Measurements from ENCODE around the gene BABAM1.

The BABAM1 gene

DNA sequence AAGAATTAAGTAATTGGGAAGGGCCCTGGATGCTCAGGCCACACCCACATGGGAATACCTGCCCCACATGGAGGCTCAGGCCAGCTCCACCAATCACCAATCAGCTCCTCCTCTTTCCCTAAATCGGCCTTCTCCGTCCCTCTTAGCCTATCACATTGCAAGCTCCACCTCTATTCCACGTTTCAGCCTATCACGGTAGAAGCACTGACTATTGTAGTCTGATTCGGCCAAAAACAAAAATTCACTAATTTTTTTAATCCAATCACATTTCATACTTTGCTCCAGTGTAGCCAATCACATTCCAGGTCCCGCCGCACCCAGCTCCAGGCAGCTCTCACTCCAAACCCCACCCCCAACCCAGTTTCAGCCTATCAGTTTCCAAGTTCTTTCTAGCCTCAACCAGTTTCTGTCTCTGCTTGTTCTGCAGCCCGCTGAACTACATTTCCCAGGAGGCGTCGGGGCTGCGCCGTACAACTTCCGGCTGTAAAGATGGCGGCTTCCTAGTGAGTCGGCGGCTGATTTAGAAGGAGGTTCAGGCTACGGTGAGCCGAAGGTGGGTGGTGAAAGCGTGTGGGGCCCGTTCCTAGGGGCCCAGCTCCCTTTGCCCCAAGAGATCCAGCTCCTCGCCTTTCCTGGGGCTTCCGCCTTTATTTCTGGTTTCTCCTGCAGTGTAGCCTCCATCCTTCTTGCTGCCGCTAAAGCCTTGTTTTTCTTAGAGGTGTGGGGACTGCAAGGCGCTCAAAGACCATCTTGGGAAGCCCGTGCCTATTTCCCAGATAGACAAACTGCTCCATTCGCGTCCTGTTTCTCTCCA lies at the start of gene BABAM1:
Gene BABAM1, plus strand, starts transcription at position 469 of the 814 bp plus-strand sequence. CDS start 1,364 bp downstream, outside the sequence.
- Mint-ChIP-seq H3K27me3 (ENCODE audit: low read depth) (peaks cover 2% of the 10 kb centered on the region), H3K4me3 (peak within 1 kb of the TSS; percentile 90), H3K27ac (peak within 1 kb of the TSS; percentile 71), H3K9me3 (no peaks in the 10 kb centered on the region), H3K36me3 (ENCODE audit: low read depth) (peaks cover 8% of the 10 kb centered on the region), H3K4me1 (ENCODE audit: low read depth) (peaks cover 14% of the 10 kb centered on the region)
- DNase-seq (ENCODE audit: low spot score) = peak; percentile 97

DNA sequence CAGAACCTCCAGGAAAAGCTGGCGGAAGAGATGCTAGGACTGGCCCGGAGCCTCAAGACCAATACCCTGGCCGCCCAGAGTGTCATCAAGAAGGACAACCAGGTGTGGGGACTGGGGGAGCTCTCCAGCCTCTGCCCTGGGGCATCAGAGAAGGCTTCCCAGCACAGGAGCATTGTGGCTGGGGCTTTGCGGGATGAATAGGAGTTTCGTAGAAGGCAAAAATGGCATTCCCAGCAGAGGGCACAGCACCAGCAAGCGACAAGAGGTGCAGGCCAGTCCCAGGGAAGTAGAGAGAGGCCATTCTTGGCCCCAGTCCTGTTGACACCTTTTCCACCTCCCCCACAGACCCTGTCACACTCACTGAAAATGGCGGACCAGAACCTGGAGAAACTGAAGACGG lies 48.0 kb upstream of the BABAM1 start:
- no peak for DNase-seq (ENCODE audit: low spot score)
- H3K9me3 Mint-ChIP-seq = no peaks in the 10 kb centered on the region
- peaks cover 10% of the 10 kb centered on the region for H3K4me1 Mint-ChIP-seq (ENCODE audit: low read depth)
- no peaks in the 10 kb centered on the region for H3K27me3 Mint-ChIP-seq (ENCODE audit: low read depth)
- H3K4me3 Mint-ChIP-seq = no peak overlapping the region
- H3K27ac Mint-ChIP-seq = no peak overlapping the region
- H3K36me3 Mint-ChIP-seq (ENCODE audit: low read depth) = peaks cover 30% of the 10 kb centered on the region

DNA sequence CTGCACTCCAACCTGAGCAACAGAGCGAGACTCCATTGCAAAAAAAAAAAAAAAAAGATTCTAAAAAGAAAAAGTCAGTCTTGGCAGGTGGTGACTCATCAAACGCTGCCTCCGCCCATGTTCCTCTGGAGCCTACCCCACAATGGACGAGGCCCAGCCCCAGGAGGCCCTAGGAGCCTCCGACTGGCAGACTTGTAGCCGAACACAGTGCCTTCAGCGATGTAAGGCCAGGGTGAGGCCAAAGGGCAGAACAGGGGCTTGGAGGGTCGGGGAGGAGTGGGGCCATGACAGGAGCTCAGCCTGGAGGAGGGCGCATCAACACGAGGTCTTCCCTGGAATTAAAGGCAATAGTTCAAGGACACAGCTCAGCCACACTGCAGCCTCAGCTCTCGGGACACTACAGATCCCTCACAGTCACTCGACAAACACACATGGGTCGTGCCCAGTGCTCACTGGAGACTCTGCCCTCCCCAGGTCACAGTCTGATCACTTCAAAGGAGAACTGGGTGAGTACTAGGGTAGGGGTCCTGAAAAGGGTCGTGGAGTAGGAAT lies 47.0 kb upstream of the BABAM1 start:
- H3K36me3 Mint-ChIP-seq (ENCODE audit: low read depth) = peaks cover 27% of the 10 kb centered on the region
- H3K9me3 Mint-ChIP-seq = no peaks in the 10 kb centered on the region
- H3K27me3 Mint-ChIP-seq (ENCODE audit: low read depth) = no peaks in the 10 kb centered on the region
- H3K27ac Mint-ChIP-seq = no peak overlapping the region
- DNase-seq (ENCODE audit: low spot score) = no peak
- H3K4me1 Mint-ChIP-seq (ENCODE audit: low read depth) = peaks cover 6% of the 10 kb centered on the region
- no peak overlapping the region for H3K4me3 Mint-ChIP-seq

DNA sequence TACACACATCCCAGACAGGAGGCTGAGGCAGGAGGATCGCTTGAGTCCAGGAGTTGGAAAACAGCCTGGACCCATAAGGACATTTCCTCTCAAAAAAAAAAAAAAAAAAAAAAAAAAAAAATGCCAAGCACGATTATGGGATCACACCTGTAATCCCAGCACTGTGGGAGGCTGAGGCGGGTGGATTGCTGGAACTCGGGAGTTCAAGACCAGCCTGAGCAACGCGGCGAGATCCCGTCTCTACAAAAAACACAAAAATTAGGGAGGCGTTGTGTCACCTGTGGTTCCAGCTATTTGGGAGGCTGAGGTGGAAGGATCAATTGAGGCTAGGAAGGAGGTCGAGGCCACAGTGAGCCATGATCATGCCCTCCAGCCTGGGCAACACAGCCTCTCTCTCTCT lies 42.2 kb upstream of the BABAM1 start:
- Mint-ChIP-seq H3K4me3 (peak overlapping the region; percentile 65), H3K9me3 (no peaks in the 10 kb centered on the region), H3K27ac (no peak overlapping the region), H3K27me3 (ENCODE audit: low read depth) (no peaks in the 10 kb centered on the region), H3K36me3 (ENCODE audit: low read depth) (no peaks in the 10 kb centered on the region), H3K4me1 (ENCODE audit: low read depth) (peaks cover 3% of the 10 kb centered on the region)
- no peak for DNase-seq (ENCODE audit: low spot score)

DNA sequence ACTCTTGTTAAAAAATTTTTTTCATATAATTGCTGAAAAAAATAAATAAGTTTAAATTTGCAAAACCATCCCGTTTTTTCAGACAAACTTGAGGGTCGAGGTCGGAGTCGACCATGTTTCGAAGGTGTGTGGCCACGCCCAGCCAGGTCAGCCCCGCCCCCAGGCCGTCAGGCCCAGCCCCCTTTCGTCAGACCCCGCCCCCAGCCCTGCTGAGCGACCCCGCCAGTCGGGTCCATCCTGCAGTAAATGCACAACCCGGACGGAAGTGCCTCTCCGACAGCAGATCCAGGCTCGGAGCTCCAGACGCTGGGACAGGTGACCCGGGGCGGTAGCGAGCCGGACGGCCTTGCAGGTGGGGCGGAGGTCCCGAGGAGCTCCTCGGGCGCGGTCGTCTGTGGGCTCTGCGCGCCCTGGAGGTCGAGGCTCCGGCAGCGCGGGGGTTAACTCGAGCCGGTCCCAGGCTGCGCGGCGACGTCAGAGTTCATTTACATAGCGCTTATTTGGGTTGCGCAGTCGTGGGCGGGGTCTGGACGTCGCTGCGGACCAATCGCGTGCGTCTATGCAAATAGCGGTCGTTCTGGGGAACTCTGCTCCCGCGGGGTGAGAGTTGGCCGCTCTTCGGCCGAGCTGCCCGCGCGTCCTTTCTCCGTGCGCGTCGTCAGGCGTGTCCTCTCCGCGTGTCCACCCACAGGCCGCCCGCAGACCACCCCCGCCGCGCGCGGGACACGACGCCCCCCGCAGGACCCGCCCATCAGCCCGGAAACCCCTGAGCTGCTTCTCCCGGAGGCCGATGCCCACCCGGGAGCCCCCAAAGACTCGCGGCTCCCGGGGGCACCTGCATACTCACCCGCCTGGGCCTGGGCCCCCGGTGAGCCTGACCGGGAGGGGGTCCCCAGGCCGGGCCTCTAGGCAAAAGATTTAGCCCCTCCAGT lies 41.0 kb upstream of the BABAM1 start, which contains the start of gene OCEL1:
Gene OCEL1, plus strand, starts transcription at position 225 of the 932 bp plus-strand sequence. Its CDS starts 22 bp downstream, at position 247.
- peak; percentile 97 for DNase-seq (ENCODE audit: low spot score)
- H3K4me3 Mint-ChIP-seq = peak within 1 kb of the TSS; percentile 97
- H3K27me3 Mint-ChIP-seq (ENCODE audit: low read depth) = no peaks in the 10 kb centered on the region
- peaks cover 3% of the 10 kb centered on the region for H3K4me1 Mint-ChIP-seq (ENCODE audit: low read depth)
- H3K27ac Mint-ChIP-seq = peak within 1 kb of the TSS; percentile 100
- no peaks in the 10 kb centered on the region for H3K36me3 Mint-ChIP-seq (ENCODE audit: low read depth)
- no peaks in the 10 kb centered on the region for H3K9me3 Mint-ChIP-seq

DNA sequence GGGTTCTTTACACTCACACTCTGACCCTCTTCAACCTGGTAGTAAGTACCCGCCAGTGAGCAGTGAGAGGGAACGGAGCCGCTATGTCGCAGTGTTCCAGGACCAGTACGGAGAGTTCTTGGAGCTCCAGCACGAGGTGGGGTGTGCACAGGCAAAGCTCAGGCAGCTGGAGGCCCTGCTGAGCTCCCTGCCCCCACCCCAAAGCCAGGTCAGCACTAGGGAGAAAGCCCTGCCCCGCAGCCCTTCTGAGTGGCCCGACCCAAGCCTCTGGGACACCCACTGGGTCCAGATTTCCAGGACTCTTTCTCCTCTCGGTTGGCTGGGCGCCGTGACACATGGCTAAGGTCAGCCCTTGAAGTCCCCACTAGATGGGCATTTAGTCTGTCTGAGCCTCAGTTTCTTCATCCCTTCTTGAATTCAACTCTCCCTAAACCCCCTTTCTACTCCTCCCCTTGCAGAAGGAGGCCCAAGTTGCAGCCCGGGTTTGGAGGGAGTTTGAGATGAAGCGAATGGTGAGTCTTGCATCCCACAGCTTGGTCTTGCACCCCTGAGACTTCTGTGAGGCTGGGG lies 39.4 kb upstream of the BABAM1 start:
- Mint-ChIP-seq H3K36me3 (ENCODE audit: low read depth) (peaks cover 6% of the 10 kb centered on the region), H3K9me3 (no peaks in the 10 kb centered on the region), H3K4me1 (ENCODE audit: low read depth) (peaks cover 3% of the 10 kb centered on the region), H3K27ac (no peak overlapping the region), H3K27me3 (ENCODE audit: low read depth) (no peaks in the 10 kb centered on the region), H3K4me3 (peak overlapping the region; percentile 97)
- no peak for DNase-seq (ENCODE audit: low spot score)

DNA sequence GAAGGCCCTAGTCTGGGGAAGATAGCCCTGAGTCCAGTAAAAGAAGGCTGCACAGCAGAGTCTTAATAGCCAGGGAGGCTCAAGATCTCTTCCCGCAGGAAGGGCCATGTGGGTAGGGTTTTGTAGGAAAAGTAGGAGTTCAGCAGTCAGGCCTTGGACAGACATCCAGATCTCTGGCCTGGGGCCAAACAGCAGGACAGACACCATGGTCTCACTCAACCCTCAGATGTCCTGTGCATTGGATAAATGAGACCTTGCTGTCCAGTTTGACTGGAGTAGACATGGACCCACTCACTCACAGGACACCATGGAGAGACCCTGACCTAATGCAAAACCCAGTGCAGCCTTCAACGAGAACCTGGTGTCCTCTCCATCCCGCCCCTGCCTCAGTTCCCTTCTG lies 37.4 kb upstream of the BABAM1 start:
- no peak for DNase-seq (ENCODE audit: low spot score)
- Mint-ChIP-seq H3K9me3 (no peaks in the 10 kb centered on the region), H3K4me3 (no peak overlapping the region), H3K4me1 (ENCODE audit: low read depth) (peaks cover 9% of the 10 kb centered on the region), H3K27me3 (ENCODE audit: low read depth) (no peaks in the 10 kb centered on the region), H3K27ac (no peak overlapping the region), H3K36me3 (ENCODE audit: low read depth) (peaks cover 6% of the 10 kb centered on the region)

DNA sequence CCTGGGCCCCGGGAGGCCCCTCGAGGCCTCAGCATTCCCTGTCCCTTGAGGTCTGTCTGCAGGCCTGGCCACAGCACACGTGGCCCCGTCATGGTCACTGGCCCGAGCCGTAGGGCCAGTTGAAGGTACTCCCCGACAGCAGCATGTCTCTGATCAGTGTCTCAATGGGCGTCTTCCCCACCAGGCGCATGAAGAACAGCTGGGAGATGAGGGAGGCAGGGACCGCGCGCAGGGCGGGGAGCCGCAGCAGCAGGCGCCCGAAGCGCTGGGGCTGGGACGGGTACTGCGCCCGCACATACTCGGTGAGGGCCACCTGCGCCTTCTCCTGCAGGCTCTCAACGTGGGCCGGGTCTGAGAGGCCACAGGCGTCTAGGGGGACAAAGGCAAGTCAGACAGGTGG lies 35.0 kb upstream of the BABAM1 start:
- no peak for DNase-seq (ENCODE audit: low spot score)
- Mint-ChIP-seq H3K4me3 (no peak overlapping the region), H3K27me3 (ENCODE audit: low read depth) (no peaks in the 10 kb centered on the region), H3K9me3 (no peaks in the 10 kb centered on the region), H3K27ac (no peak overlapping the region), H3K36me3 (ENCODE audit: low read depth) (peaks cover 6% of the 10 kb centered on the region), H3K4me1 (ENCODE audit: low read depth) (peaks cover 6% of the 10 kb centered on the region)

DNA sequence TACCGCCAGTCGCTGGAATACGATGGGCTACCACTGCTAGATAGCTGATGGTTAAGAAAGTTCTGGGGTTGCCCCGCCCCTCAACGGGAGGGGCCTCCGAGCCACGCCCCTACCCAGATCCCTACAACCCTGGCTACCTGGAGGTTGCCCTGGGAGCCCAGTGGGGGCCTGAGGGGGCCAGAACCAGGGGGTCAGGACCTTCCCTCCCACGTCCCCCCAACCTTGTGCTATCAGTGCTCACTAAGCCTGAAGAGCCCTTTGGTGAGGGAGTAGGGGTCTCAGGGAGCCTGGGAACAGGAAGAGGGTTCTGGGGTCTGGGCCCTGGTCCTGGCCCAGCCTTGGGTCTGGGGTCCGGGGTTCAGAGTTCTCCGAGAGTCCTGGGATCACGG lies 32.3 kb upstream of the BABAM1 start:
- Mint-ChIP-seq H3K4me3 (peak overlapping the region; percentile 86), H3K27ac (peak overlapping the region; percentile 73), H3K4me1 (ENCODE audit: low read depth) (peaks cover 6% of the 10 kb centered on the region), H3K9me3 (no peaks in the 10 kb centered on the region), H3K36me3 (ENCODE audit: low read depth) (peaks cover 6% of the 10 kb centered on the region), H3K27me3 (ENCODE audit: low read depth) (no peaks in the 10 kb centered on the region)
- DNase-seq (ENCODE audit: low spot score) = peak; percentile 71

DNA sequence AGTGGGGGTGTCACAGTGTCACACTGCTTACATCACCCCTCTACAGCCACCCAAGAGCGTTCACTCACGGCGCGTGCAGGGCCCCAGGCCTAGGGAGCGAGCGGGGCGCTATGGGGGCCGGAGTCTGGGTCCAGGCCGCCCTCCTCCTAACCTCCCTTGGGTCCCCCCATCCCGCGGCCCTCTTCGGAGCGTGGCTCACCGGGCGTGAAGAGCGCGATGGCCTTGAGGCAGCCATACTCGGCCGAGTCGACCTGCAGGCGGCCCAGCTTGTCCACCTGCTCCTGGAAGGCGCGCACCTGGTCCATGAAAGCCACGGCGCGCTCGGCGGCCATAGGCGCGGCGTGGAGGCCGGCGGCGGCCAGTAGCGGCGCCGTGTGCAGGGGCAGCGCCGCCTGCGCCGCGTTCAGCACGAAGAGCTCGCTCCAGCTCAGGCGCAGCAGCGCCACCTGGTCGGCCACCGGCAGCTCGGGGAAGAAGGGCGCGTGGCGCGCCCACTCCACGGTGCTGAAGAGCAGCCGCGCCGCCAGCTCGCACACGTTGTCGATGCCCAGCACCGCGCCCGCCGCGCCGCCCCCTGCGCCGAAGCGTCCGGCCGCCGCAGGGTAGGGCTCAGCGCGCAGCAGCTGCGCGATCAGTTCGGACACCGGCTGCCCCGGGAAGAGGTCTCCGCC lies 31.8 kb upstream of the BABAM1 start:
- H3K36me3 Mint-ChIP-seq (ENCODE audit: low read depth) = peaks cover 6% of the 10 kb centered on the region
- DNase-seq (ENCODE audit: low spot score) = peak; percentile 75
- no peaks in the 10 kb centered on the region for H3K9me3 Mint-ChIP-seq
- H3K27ac Mint-ChIP-seq = peak overlapping the region; percentile 73
- H3K27me3 Mint-ChIP-seq (ENCODE audit: low read depth) = no peaks in the 10 kb centered on the region
- peaks cover 6% of the 10 kb centered on the region for H3K4me1 Mint-ChIP-seq (ENCODE audit: low read depth)
- H3K4me3 Mint-ChIP-seq = peak overlapping the region; percentile 86

DNA sequence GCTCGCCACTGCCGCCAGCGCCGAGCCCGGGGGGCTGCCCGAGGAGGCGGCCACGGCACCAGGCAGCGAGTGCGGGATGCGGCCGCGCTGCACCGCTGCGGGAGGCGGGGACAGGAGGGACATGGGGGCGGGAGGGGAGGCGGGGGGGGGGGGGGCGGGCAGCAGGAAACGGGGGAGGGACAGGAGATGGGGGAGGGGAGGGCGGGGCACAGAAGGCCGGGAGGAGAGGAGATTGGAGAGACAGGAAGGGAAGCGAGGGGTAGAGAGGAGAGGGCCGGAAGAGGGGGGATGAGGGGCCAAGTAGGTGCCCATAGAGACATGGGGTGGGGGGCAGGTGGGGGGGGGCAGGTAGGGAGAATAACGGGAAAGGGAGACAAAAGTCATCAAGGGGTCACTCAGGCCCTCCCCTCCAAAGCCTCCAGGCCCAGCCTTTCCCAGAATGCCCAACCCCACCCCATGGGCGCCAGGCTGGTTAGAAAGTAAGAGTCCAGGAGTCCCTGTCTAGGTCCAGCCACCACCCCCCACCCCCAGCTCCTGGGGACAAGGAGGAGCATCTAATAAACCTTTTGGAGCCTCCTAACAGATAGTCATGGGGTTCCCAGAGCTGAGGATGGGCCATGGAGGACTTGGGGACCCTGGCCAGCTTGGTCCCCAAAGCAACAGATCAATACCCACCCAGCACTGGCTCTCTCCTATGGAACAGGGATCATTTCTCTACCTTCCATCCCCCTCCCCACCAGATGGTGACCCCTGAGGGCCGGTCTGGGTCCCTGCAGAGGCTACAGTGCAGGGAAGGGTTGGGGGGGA lies 31.1 kb upstream of the BABAM1 start:
- Mint-ChIP-seq H3K9me3 (no peaks in the 10 kb centered on the region), H3K4me3 (peak overlapping the region; percentile 59), H3K27me3 (ENCODE audit: low read depth) (no peaks in the 10 kb centered on the region), H3K36me3 (ENCODE audit: low read depth) (peaks cover 6% of the 10 kb centered on the region), H3K27ac (peak overlapping the region; percentile 41), H3K4me1 (ENCODE audit: low read depth) (peaks cover 6% of the 10 kb centered on the region)
- DNase-seq (ENCODE audit: low spot score) = no peak

DNA sequence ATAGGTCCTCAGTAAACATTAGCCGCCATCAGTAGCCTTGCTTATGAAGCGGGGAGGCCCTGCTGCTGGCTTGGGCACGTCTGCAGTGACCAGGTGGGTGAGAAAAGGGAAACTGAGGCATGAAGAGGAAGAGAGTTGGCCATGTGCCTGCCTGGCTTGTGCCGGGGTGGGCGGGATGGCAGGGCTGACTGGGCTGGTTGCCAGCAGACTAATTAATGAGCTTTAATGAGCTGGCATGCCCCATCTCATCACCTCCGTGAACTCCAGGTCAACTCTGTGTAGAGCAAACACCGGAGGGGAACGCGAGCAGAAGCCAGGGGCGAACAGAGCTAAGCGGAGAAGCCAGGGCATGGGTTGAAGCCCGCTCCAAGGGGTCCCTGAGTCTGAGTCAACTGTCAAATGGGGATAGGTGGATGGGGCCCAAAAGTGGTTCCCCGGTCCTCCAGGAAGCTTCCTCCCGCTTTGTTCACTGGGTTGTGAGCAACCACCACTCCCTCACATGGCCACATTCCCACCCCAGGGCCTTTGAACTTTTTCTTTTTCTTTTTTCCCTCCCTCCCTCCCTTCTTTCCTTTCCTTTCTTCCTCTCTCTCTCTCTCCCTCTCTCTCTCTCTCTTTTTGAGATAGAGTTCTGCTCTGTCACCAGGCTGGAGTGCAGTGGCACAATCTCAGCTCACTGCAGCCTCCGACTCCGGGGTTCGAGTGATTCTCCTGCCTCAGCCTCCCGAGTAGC lies 30.3 kb upstream of the BABAM1 start:
- no peaks in the 10 kb centered on the region for H3K9me3 Mint-ChIP-seq
- peaks cover 6% of the 10 kb centered on the region for H3K4me1 Mint-ChIP-seq (ENCODE audit: low read depth)
- no peak overlapping the region for H3K27ac Mint-ChIP-seq
- H3K4me3 Mint-ChIP-seq = peak overlapping the region; percentile 24
- no peak for DNase-seq (ENCODE audit: low spot score)
- H3K36me3 Mint-ChIP-seq (ENCODE audit: low read depth) = peaks cover 3% of the 10 kb centered on the region
- H3K27me3 Mint-ChIP-seq (ENCODE audit: low read depth) = no peaks in the 10 kb centered on the region

All from T-helper 2 cell treated with Interferon-gamma antibody and Interleukin-4, amounts not matched to agents 5 μg/mL and 100 μg/mL, for 36 hours (primary cell).